HEK293 (cell line): ENCODE results near the gene CDC42EP1.

Experiments
- CTCF ChIA-PET: fragments of 350-600 bp; formaldehyde crosslinking; extraction: SDS; loops from one replicate; lab custom pipeline; 2021; ENCODE audit warnings: antibody characterized with exemption; lab: Yijun Ruan, JAX
- POLR2A ChIA-PET: fragments of 300-600 bp; formaldehyde crosslinking; extraction: SDS; loops from one replicate; lab custom pipeline; 2020; ENCODE audit warnings: antibody characterized with exemption, inconsistent platforms; lab: Yijun Ruan, JAX
- H3K27ac ChIP-seq: fragments of 200-500 bp; sonication (Bioruptor generic); 2 replicates; pipeline ENCODE4 v1.5.1; 2014; ENCODE audit warnings: low read depth, low read length, control low read depth, inconsistent platforms; ENCODE audit errors: extremely low read depth
- H3K36me3 ChIP-seq, 2 experiments: fragments of 200-500 bp in 1 of 2; sonication (Bioruptor generic) in 1 of 2; 1 replicate in 1 of 2; 2 replicates in 1 of 2; pipeline ENCODE4 v1.5.1; 2014 to 2017; ENCODE audit warnings: inconsistent platforms in 2 of 2, low read length in 2 of 2; ENCODE audit not compliant: control insufficient read depth in 2 of 2, insufficient read depth in 1 of 2
- H3K4me1 ChIP-seq: fragments of 200-500 bp; sonication (Bioruptor generic); 2 replicates; pipeline ENCODE4 v1.5.1; 2014; ENCODE audit warnings: mild to moderate bottlenecking, low read length, inconsistent platforms; ENCODE audit not compliant: control insufficient read depth, insufficient read depth
- H3K4me3 ChIP-seq: 2 replicates; pipeline ENCODE4 v1.5.1; 2011; ENCODE audit warnings: low read depth, mild to moderate bottlenecking, control low read depth, low read length, moderate library complexity
- H3K9me3 ChIP-seq: fragments of 200-500 bp; sonication (Bioruptor generic); 2 replicates; pipeline ENCODE4 v1.5.1; 2014; ENCODE audit warnings: low read depth, low read length, inconsistent platforms; ENCODE audit not compliant: control insufficient read depth, insufficient read depth
- HOXD13 ChIP-seq: sonication (generic); formaldehyde crosslinking; IDR thresholded peaks from 2 replicates; pipeline ENCODE4 v1.8.0; 2022; ENCODE audit warnings: missing genetic modification reagents, borderline replicate concordance
- MZF1 ChIP-seq: fragments of 450-650 bp; formaldehyde crosslinking; IDR thresholded peaks from 2 replicates; pipeline ENCODE4 v1.5.1; 2017; ENCODE audit warnings: missing biosample characterization, missing genetic modification characterization, borderline replicate concordance
- SP2 ChIP-seq: fragments of 450-650 bp; formaldehyde crosslinking; IDR thresholded peaks from 2 replicates; pipeline ENCODE4 v1.5.1; 2016; ENCODE audit warnings: missing biosample characterization, missing genetic modification characterization
- ZNF121 ChIP-seq: fragments of 450-650 bp; formaldehyde crosslinking; IDR thresholded peaks from 2 replicates; pipeline ENCODE4 v1.5.1; 2016; ENCODE audit warnings: missing biosample characterization, missing genetic modification characterization
- ZNF223 ChIP-seq: fragments of 450-650 bp; formaldehyde crosslinking; IDR thresholded peaks from 2 replicates; pipeline ENCODE4 v1.5.1; 2016; ENCODE audit warnings: missing biosample characterization, missing genetic modification characterization
- ZNF311 ChIP-seq: fragments of 450-650 bp; formaldehyde crosslinking; IDR thresholded peaks from 2 replicates; pipeline ENCODE4 v1.5.1; 2017; ENCODE audit warnings: missing biosample characterization, missing genetic modification characterization, borderline replicate concordance
- ZNF391 ChIP-seq: fragments of 450-650 bp; formaldehyde crosslinking; IDR thresholded peaks from 2 replicates; pipeline ENCODE4 v1.5.1; 2016; ENCODE audit warnings: low read depth, missing biosample characterization, missing genetic modification characterization, borderline replicate concordance
- ZNF621 ChIP-seq: fragments of 450-650 bp; formaldehyde crosslinking; IDR thresholded peaks from 2 replicates; pipeline ENCODE4 v1.5.1; 2017; ENCODE audit warnings: missing biosample characterization, missing genetic modification characterization
- ZNF792 ChIP-seq: fragments of 450-650 bp; formaldehyde crosslinking; IDR thresholded peaks from 2 replicates; pipeline ENCODE4 v1.5.1; 2016; ENCODE audit warnings: missing biosample characterization, missing genetic modification characterization
- TF ChIP-seq, protein P1 (sequence below): fragments of 450-650 bp; formaldehyde crosslinking; IDR thresholded peaks from 2 replicates; pipeline ENCODE4 v1.5.1; 2016; ENCODE audit warnings: missing biosample characterization, missing genetic modification characterization, borderline replicate concordance
- TF ChIP-seq, protein P2 (sequence below): fragments of 450-650 bp; IDR thresholded peaks from 2 replicates; pipeline ENCODE4 v1.5.1; 2018; ENCODE audit warnings: missing biosample characterization, missing genetic modification characterization
- TF ChIP-seq, protein P3 (sequence below): fragments of 450-650 bp; formaldehyde crosslinking; IDR thresholded peaks from 2 replicates; pipeline ENCODE4 v1.5.1; 2016; ENCODE audit warnings: missing biosample characterization, missing genetic modification characterization
- TF ChIP-seq, protein P4 (sequence below): sonication (generic); formaldehyde crosslinking; IDR thresholded peaks from 2 replicates; pipeline ENCODE4 v1.8.1; 2022; ENCODE audit warnings: mild to moderate bottlenecking, moderate library complexity, missing genetic modification reagents
- TF ChIP-seq, protein P5 (sequence below): fragments of 450-650 bp; formaldehyde crosslinking; IDR thresholded peaks from 2 replicates; pipeline ENCODE4 v1.5.1; 2016; ENCODE audit warnings: missing biosample characterization, missing genetic modification characterization
- TF ChIP-seq, protein P6 (sequence below): fragments of 450-650 bp; formaldehyde crosslinking; IDR thresholded peaks from 2 replicates; pipeline ENCODE4 v1.5.1; 2016; ENCODE audit warnings: missing biosample characterization, missing genetic modification characterization

Gene CDC42EP1

DNA sequence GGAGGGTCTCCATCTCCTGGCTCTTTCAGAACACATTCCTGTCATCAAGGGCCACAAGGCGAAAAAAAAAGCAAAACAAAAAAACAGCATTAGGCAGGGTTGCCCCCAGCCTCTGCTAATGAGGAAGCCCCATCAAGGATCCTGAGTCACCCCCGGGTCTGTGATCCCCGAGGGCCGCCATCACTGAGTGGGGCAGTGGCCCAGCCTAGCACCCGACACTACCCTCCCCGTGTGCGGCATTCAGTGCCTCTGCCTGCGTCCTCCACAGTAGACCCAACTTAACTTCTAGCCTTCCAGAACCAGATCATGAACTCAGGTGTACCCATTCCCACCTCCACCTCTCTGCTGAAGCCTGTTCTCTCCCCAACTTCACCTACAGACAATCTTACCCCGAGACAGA, 6.6 kb upstream of the CDC42EP1 start:
- Histone ChIP-seq H3K36me3 (no peaks in the 10 kb centered on the region), H3K27ac (no peak overlapping the region), H3K4me1 (no peaks in the 10 kb centered on the region)
- TF ChIP-seq ZNF391 (no peak), ZNF792 (tag by site-specific recombination) (no peak), MZF1 (no peak), ZNF121 (tag by site-specific recombination) (no peak), ZNF223 (peak; percentile 56; the same call in 1 of the 2 replicates), HOXD13 (CRISPR knock-in tag) (no peak), ZNF311 (tag by site-specific recombination) (no peak)
- TF ChIP-seq, protein P1, sequence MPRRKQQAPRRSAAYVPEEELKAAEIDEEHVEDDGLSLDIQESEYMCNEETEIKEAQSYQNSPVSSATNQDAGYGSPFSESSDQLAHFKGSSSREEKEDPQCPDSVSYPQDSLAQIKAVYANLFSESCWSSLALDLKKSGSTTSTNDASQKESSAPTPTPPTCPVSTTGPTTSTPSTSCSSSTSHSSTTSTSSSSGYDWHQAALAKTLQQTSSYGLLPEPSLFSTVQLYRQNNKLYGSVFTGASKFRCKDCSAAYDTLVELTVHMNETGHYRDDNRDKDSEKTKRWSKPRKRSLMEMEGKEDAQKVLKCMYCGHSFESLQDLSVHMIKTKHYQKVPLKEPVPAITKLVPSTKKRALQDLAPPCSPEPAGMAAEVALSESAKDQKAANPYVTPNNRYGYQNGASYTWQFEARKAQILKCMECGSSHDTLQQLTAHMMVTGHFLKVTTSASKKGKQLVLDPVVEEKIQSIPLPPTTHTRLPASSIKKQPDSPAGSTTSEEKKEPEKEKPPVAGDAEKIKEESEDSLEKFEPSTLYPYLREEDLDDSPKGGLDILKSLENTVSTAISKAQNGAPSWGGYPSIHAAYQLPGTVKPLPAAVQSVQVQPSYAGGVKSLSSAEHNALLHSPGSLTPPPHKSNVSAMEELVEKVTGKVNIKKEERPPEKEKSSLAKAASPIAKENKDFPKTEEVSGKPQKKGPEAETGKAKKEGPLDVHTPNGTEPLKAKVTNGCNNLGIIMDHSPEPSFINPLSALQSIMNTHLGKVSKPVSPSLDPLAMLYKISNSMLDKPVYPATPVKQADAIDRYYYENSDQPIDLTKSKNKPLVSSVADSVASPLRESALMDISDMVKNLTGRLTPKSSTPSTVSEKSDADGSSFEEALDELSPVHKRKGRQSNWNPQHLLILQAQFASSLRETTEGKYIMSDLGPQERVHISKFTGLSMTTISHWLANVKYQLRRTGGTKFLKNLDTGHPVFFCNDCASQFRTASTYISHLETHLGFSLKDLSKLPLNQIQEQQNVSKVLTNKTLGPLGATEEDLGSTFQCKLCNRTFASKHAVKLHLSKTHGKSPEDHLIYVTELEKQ = no peak
- TF ChIP-seq, all 188 proteins: peak for 1
- Histone ChIP-seq H3K9me3 (no peaks in the 10 kb centered on the region), H3K4me3 (no peak overlapping the region)
- ChIA-PET POLR2A (interaction anchor here (0.6 kb wide), 1 partner anchor 39 kb away, joined by 3 read pairs; no protein-coding TSS in a partner anchor), CTCF (interaction anchor here (16.7 kb wide), 1 partner anchor 12 kb away, joined by 608 read pairs; no protein-coding TSS in a partner anchor)

DNA sequence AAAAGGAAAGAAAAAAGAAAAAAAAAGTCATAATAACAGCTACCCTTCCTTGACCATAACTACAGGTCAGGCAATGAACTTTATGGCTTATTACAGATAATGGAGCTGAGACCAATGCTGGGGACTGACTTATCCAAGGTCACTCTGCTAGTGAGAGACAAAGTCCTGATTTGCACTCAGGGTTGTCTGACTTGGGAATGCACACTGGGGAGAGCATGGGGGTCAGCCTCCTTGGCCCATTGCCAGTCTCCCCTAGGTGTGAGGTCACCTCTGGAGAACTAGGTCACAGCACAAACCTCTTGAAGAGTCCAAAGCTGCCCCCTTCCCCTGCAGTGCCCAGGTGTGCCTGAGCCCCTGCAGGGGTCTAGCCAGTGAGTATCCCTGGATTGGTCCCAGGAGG, 5.3 kb upstream of the CDC42EP1 start:
- H3K4me3 ChIP-seq = no peak overlapping the region
- TF ChIP-seq, protein P2, sequence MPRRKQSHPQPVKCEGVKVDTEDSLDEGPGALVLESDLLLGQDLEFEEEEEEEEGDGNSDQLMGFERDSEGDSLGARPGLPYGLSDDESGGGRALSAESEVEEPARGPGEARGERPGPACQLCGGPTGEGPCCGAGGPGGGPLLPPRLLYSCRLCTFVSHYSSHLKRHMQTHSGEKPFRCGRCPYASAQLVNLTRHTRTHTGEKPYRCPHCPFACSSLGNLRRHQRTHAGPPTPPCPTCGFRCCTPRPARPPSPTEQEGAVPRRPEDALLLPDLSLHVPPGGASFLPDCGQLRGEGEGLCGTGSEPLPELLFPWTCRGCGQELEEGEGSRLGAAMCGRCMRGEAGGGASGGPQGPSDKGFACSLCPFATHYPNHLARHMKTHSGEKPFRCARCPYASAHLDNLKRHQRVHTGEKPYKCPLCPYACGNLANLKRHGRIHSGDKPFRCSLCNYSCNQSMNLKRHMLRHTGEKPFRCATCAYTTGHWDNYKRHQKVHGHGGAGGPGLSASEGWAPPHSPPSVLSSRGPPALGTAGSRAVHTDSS (tag by site-specific recombination) = no peak
- TF ChIP-seq ZNF621 (no peak), SP2 (no peak)
- TF ChIP-seq, protein P3, sequence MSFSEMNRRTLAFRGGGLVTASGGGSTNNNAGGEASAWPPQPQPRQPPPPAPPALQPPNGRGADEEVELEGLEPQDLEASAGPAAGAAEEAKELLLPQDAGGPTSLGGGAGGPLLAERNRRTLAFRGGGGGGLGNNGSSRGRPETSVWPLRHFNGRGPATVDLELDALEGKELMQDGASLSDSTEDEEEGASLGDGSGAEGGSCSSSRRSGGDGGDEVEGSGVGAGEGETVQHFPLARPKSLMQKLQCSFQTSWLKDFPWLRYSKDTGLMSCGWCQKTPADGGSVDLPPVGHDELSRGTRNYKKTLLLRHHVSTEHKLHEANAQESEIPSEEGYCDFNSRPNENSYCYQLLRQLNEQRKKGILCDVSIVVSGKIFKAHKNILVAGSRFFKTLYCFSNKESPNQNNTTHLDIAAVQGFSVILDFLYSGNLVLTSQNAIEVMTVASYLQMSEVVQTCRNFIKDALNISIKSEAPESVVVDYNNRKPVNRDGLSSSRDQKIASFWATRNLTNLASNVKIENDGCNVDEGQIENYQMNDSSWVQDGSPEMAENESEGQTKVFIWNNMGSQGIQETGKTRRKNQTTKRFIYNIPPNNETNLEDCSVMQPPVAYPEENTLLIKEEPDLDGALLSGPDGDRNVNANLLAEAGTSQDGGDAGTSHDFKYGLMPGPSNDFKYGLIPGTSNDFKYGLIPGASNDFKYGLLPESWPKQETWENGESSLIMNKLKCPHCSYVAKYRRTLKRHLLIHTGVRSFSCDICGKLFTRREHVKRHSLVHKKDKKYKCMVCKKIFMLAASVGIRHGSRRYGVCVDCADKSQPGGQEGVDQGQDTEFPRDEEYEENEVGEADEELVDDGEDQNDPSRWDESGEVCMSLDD (tag by site-specific recombination) = no peak
- TF ChIP-seq, protein P4, sequence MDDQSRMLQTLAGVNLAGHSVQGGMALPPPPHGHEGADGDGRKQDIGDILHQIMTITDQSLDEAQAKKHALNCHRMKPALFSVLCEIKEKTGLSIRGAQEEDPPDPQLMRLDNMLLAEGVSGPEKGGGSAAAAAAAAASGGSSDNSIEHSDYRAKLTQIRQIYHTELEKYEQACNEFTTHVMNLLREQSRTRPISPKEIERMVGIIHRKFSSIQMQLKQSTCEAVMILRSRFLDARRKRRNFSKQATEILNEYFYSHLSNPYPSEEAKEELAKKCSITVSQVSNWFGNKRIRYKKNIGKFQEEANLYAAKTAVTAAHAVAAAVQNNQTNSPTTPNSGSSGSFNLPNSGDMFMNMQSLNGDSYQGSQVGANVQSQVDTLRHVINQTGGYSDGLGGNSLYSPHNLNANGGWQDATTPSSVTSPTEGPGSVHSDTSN (CRISPR knock-in tag) = no peak
- TF ChIP-seq, protein P5, sequence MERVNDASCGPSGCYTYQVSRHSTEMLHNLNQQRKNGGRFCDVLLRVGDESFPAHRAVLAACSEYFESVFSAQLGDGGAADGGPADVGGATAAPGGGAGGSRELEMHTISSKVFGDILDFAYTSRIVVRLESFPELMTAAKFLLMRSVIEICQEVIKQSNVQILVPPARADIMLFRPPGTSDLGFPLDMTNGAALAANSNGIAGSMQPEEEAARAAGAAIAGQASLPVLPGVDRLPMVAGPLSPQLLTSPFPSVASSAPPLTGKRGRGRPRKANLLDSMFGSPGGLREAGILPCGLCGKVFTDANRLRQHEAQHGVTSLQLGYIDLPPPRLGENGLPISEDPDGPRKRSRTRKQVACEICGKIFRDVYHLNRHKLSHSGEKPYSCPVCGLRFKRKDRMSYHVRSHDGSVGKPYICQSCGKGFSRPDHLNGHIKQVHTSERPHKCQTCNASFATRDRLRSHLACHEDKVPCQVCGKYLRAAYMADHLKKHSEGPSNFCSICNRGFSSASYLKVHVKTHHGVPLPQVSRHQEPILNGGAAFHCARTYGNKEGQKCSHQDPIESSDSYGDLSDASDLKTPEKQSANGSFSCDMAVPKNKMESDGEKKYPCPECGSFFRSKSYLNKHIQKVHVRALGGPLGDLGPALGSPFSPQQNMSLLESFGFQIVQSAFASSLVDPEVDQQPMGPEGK (tag by site-specific recombination) = no peak
- TF ChIP-seq, protein P6, sequence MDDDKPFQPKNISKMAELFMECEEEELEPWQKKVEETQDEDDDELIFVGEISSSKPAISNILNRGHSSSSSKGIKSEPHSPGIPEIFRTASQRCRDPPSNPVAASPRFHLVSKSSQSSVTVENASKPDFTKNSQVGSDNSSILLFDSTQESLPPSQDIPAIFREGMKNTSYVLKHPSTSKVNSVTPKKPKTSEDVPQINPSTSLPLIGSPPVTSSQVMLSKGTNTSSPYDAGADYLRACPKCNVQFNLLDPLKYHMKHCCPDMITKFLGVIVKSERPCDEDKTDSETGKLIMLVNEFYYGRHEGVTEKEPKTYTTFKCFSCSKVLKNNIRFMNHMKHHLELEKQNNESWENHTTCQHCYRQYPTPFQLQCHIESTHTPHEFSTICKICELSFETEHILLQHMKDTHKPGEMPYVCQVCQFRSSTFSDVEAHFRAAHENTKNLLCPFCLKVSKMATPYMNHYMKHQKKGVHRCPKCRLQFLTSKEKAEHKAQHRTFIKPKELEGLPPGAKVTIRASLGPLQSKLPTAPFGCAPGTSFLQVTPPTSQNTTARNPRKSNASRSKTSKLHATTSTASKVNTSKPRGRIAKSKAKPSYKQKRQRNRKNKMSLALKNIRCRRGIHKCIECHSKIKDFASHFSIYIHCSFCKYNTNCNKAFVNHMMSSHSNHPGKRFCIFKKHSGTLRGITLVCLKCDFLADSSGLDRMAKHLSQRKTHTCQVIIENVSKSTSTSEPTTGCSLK (tag by site-specific recombination) = no peak
- TF ChIP-seq, all 188 proteins: peak for 0
- no peak overlapping the region for H3K27ac ChIP-seq
- no peaks in the 10 kb centered on the region for H3K9me3 ChIP-seq
- ChIA-PET CTCF (interaction anchor here (1.3 to 4.8 kb wide), 4 partner anchors 9 to 16 kb away, joined by 3 to 23 read pairs (median 8); no protein-coding TSS in a partner anchor), POLR2A (interaction anchor here (0.6 to 0.7 kb wide), 2 partner anchors 52 to 636 kb away, joined by 3 to 4 read pairs; no protein-coding TSS in a partner anchor)
- H3K36me3 ChIP-seq = no peaks in the 10 kb centered on the region
- H3K4me1 ChIP-seq = no peaks in the 10 kb centered on the region
